GM18907 (cell line): Measurements from ENCODE around the gene FAM3B.

Experiments
- ATAC-seq: cut with Tn5 transposase; IDR thresholded peaks from one replicate; pipeline ENCODE4 v1.9.1; 2021; ENCODE audit warnings: mild to moderate bottlenecking, moderate library complexity; ENCODE audit not compliant: unreplicated experiment

Gene FAM3B

GRCh38 chr21:41318218-41318617 lies 1.6 kb downstream of the FAM3B start:
- ATAC-seq = no peak

GRCh38 chr21:41319273-41319672 lies 2.7 kb downstream of the FAM3B start:
- ATAC-seq = no peak

- no peak for ATAC-seq
Measured at GRCh38 chr21:41321211-41321907, 4.8 kb downstream of the FAM3B start.

- ATAC-seq = no peak
Measured at GRCh38 chr21:41321908-41322495, 5.4 kb downstream of the FAM3B start.

GRCh38 chr21:41322496-41323382 lies 6.1 kb downstream of the FAM3B start:
- ATAC-seq = no peak

GRCh38 chr21:41325138-41325912 lies 8.7 kb downstream of the FAM3B start:
- no peak for ATAC-seq

GRCh38 chr21:41326414-41327080 lies 9.9 kb downstream of the FAM3B start:
- no peak for ATAC-seq

GRCh38 chr21:41327753-41328152 lies 11.2 kb downstream of the FAM3B start:
- ATAC-seq = no peak

- no peak for ATAC-seq
Measured at GRCh38 chr21:41328660-41329607, 12.3 kb downstream of the FAM3B start.

GRCh38 chr21:41333752-41334151 lies 17.2 kb downstream of the FAM3B start:
- no peak for ATAC-seq

GRCh38 chr21:41337515-41337914 lies 20.9 kb downstream of the FAM3B start:
- ATAC-seq = no peak

- no peak for ATAC-seq
Measured at GRCh38 chr21:41338455-41338854, 21.9 kb downstream of the FAM3B start.

- ATAC-seq = no peak
Measured at GRCh38 chr21:41342035-41342434, 25.4 kb downstream of the FAM3B start.

GRCh38 chr21:41344146-41344545 lies 27.5 kb downstream of the FAM3B start:
- no peak for ATAC-seq

GRCh38 chr21:41345356-41345755 lies 28.8 kb downstream of the FAM3B start:
- no peak for ATAC-seq

- ATAC-seq = no peak
Measured at GRCh38 chr21:41345934-41346685, 29.5 kb downstream of the FAM3B start.

- no peak for ATAC-seq
Measured at GRCh38 chr21:41346758-41347157, 30.2 kb downstream of the FAM3B start.

GRCh38 chr21:41348434-41348833 lies 31.8 kb downstream of the FAM3B start:
- ATAC-seq = no peak

GRCh38 chr21:41349126-41349525 lies 32.5 kb downstream of the FAM3B start:
- ATAC-seq = no peak
